ENCODE measurements around the gene CNOT1. TPM values are rescaled to one million over a fixed set of nuclear protein-coding genes. Genes with fewer than 3 reads are reported as not detected.

Gene CNOT1
- total RNA-seq, 1 experiment from 2014 or later, result 230 TPM

GRCh38 chr16:58639836-58640235 lies 10.2 kb upstream of the CNOT1 start:
- CTCF ChIA-PET, result interaction anchor here (0.9 to 1.2 kb wide), 2 partner anchors 21 to 128 kb away, joined by 3 to 5 read pairs; no protein-coding TSS in a partner anchor
- no peak for DNase-seq (ENCODE audit: low read depth, low spot score)

More at GRCh38 chr16:58639836-58640235, 10.2 kb upstream of the CNOT1 start:
- Histone ChIP-seq H3K4me2 (ENCODE audit: low read length) (no peak overlapping the region), H3K9me2 (ENCODE audit: insufficient read depth) (no peaks in the 10 kb centered on the region), H3K36me3 (ENCODE audit: control insufficient read depth in 1 of 2, insufficient read depth in 2 of 2, low read length in 2 of 2) (no peaks in the 10 kb centered on the region), H3K4me1 (ENCODE audit: control insufficient read depth in 1 of 2, insufficient read depth in 2 of 2, low read length in 2 of 2) (peaks cover 8 to 17% of the 10 kb centered on the region in 2 experiments; a peak in 3 of 4 replicates), H2AFZ (ENCODE audit: low read depth, low read length, poor library complexity, severe bottlenecking) (no peak overlapping the region), H3K27me3 (ENCODE audit: insufficient read depth, low read length) (no peaks in the 10 kb centered on the region), H3K27ac (ENCODE audit: low read depth, low read length) (no peak overlapping the region), H3K9me3 (ENCODE audit: control insufficient read depth in 1 of 2, insufficient read depth in 1 of 2, low read depth in 1 of 2, low read length in 2 of 2) (no peaks in the 10 kb centered on the region), H3K79me2 (ENCODE audit: insufficient read depth, low read length) (no peaks in the 10 kb centered on the region), H4K20me1 (ENCODE audit: insufficient read depth) (no peaks in the 10 kb centered on the region), H3K4me3 (replicated peaks in 1 of 2; ENCODE audit: low read depth in 1 of 2, low read length in 2 of 2) (no peak overlapping the region), H3K9ac (ENCODE audit: low read length) (no peak overlapping the region)
- BruUV-seq (replicated peaks), result no TSS peak
- TF ChIP-seq RAD21 (IDR thresholded peaks at IDR 0.05; ENCODE audit: low read depth) (no peak), ZNF274 (IDR thresholded peaks at IDR 0.05; ENCODE audit: low read depth, low read length) (no peak), CEBPB (IDR thresholded peaks at IDR 0.05; ENCODE audit: low read depth) (no peak), ELF1 (IDR thresholded peaks at IDR 0.05; ENCODE audit: borderline replicate concordance, low read depth) (no peak), SP1 (IDR thresholded peaks at IDR 0.05; ENCODE audit: low read depth) (no peak), MAX (IDR thresholded peaks at IDR 0.05) (no peak), ZFX (IDR thresholded peaks at IDR 0.05) (no peak), TCF7L2 (IDR thresholded peaks at IDR 0.05; ENCODE audit: borderline replicate concordance, extremely low read depth, insufficient read depth, insufficient read length) (no peak), SRF (IDR thresholded peaks at IDR 0.05; ENCODE audit: low read depth) (no peak), ZBTB33 (IDR thresholded peaks at IDR 0.05; ENCODE audit: extremely low read depth, insufficient replicate concordance, low read length) (no peak), YY1 (IDR thresholded peaks at IDR 0.05; ENCODE audit: extremely low read depth, insufficient replicate concordance, low read depth, low read length) (no peak), SIN3A (IDR thresholded peaks at IDR 0.05; ENCODE audit: low read depth) (no peak), CTCF (IDR thresholded peaks at IDR 0.05 in 2 of 3, conservative IDR thresholded peaks at IDR 0.05 in 1 of 3; ENCODE audit: borderline replicate concordance in 1 of 3, insufficient read depth in 1 of 3, low read depth in 2 of 3, low read length in 2 of 3) (no peak), EZH2phosphoT487 (IDR thresholded peaks at IDR 0.05; ENCODE audit: borderline replicate concordance) (no peak), POLR2A (IDR thresholded peaks at IDR 0.05; ENCODE audit: borderline replicate concordance, extremely low read depth, insufficient read depth, insufficient read length) (no peak), EGR1 (IDR thresholded peaks at IDR 0.05; ENCODE audit: low read depth) (no peak), JUND (IDR thresholded peaks at IDR 0.05) (no peak), EZH2 (IDR thresholded peaks at IDR 0.05) (no peak)
- ChIA-PET RAD21 (ENCODE audit: low non-redundant PET in 1 of 2, low total read pairs in 2 of 2, uncharacterized antibody in 2 of 2, unreplicated experiment in 2 of 2) (no interaction called here), POLR2A (no interaction called here)
- no peak for ATAC-seq
- intact Hi-C loops (cut with micrococcal nuclease), result loop anchor here (10.0 kb wide), 1 partner anchor 305 kb away; no protein-coding TSS in a partner anchor

Measured in HCT116 (cell line).